Measurements from ENCODE around the gene REX1BD.
A peak's percentile ranks its signal among the peaks of the same experiment; 100 is the strongest.

REX1BD gene

DNA sequence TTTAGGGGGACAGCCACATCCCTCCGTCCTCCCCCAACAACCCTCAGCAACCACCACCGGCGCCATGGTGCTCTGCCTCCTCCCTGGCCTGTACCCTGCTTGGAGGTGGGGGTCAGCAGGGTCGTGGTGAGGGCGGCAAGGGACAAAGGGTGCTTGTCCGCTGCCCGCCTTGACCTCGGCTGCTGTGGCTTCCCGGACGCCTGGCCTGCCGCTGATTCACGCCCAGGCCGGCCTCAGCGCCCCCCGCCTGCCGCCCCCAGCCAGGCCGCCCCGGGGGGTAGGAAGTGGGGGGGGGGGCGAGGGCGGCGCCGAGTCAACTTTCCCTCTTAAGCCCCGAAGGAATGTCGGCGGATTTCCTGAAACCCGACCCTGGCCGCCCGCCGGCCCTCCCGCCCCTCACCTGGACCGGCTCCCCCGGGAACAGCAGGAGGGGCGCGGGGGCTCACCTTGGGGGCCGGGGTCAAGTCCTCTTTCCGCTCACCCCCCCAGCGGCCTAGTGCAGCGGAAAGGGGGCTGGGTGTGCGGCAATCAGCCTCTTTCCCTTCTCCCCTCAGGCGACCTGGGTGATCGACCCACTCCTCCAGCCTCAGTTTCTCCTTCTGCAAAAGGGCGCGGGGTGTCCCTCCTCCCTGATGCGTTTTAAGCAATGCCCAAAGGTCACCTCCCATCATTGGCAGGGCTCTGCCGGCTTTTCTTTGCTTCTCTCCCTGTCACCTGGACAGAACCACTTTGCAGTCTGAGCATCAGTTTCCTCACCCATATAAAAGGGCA, 22.1 kb downstream of the REX1BD start:
- H3K4me3 Mint-ChIP-seq = peak overlapping the region; percentile 58 to 65 (median 61)
- H3K36me3 Mint-ChIP-seq (ENCODE audit: low read depth) = no peaks in the 10 kb centered on the region
- peaks cover 87% of the 10 kb centered on the region for H3K27me3 Mint-ChIP-seq (ENCODE audit: low read depth)
- peaks cover 13% of the 10 kb centered on the region for H3K4me1 Mint-ChIP-seq
- H3K9me3 Mint-ChIP-seq = no peaks in the 10 kb centered on the region
- no peak overlapping the region for H3K27ac Mint-ChIP-seq
- TF ChIP-seq, protein P1, sequence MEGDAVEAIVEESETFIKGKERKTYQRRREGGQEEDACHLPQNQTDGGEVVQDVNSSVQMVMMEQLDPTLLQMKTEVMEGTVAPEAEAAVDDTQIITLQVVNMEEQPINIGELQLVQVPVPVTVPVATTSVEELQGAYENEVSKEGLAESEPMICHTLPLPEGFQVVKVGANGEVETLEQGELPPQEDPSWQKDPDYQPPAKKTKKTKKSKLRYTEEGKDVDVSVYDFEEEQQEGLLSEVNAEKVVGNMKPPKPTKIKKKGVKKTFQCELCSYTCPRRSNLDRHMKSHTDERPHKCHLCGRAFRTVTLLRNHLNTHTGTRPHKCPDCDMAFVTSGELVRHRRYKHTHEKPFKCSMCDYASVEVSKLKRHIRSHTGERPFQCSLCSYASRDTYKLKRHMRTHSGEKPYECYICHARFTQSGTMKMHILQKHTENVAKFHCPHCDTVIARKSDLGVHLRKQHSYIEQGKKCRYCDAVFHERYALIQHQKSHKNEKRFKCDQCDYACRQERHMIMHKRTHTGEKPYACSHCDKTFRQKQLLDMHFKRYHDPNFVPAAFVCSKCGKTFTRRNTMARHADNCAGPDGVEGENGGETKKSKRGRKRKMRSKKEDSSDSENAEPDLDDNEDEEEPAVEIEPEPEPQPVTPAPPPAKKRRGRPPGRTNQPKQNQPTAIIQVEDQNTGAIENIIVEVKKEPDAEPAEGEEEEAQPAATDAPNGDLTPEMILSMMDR (IDR thresholded peaks at IDR 0.05; ENCODE audit: unreplicated experiment in 3 of 3) = no peak

DNA sequence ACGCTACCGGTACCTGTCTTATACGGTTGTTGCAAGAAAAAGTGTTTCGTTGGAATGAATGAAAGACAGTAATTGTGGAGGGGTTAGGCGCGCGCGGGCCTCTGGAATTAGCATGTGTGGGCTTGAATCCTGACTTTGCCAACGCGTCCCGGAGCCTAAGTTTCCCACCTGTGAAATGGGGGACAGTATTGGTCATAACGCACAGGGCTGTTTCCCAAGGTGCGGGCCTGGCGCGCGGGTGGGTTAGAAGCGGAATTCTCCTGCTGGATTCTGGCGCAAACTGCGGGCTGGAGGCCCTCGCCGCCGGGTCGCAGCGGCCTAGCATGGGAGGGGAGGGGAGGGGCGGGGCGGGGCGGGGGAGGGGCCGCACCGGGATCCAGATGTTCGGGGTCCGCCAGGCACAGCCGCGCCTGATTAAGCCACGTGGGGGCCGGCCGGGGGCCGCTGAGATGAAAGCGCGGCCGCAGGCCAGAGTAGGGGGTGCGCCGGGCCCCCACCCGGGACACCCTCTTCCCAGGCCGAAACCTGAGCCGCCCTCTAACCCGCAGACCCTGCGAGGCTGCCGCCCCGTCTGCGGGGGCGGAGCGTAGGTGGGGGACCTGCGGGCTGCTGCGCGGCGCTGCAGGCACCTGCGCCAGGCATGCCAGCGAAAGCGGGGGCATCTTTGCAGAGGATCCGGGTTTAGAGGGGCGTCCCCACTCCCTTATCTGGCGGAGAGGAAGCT, 22.9 kb downstream of the REX1BD start:
- H3K4me1 Mint-ChIP-seq = peaks cover 13% of the 10 kb centered on the region
- H3K36me3 Mint-ChIP-seq (ENCODE audit: low read depth) = no peaks in the 10 kb centered on the region
- H3K27ac Mint-ChIP-seq = no peak overlapping the region
- peaks cover 92% of the 10 kb centered on the region for H3K27me3 Mint-ChIP-seq (ENCODE audit: low read depth)
- no peaks in the 10 kb centered on the region for H3K9me3 Mint-ChIP-seq
- TF ChIP-seq, protein P1 (IDR thresholded peaks at IDR 0.05; ENCODE audit: unreplicated experiment in 3 of 3) = no peak
- H3K4me3 Mint-ChIP-seq = peak overlapping the region; percentile 61 to 79 (median 70)

DNA sequence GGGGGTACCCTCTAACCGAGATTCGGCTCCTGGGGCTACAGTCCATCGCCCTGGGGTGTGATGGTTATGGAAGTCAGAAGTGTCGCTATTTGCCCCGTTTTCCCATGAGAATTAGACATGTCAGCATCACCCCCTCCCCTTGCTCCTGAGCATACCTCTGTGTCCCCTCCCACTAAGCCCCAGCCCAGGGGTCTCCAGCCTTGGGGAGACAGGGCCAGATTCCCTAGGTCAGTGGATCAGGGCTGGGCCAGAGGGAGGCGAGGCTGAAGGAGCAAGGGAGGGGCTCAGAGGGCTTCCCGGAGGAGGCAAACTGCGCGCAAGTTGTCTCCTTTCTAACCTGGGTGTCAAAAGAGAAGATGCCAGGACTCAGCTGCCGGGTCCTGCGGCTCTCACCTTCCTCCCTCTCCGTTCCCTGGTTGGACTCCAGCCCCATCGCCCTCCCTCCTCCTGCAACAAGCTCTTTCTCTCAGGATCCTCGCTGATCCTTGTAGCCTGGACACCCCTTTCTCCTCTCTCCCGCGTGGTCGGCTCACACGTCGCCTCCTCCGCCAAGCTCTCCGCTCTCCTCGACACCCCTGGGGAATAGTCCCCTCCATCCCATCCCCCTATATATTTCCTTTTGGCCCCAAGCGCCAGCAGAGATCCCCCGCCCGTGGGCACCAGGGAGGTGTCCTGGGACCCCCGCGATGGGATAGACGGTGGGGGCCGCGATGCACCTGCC, 23.6 kb downstream of the REX1BD start:
- TF ChIP-seq, protein P1 (IDR thresholded peaks at IDR 0.05; ENCODE audit: unreplicated experiment in 3 of 3) = no peak
- peaks cover 94% of the 10 kb centered on the region for H3K27me3 Mint-ChIP-seq (ENCODE audit: low read depth)
- no peaks in the 10 kb centered on the region for H3K36me3 Mint-ChIP-seq (ENCODE audit: low read depth)
- H3K4me1 Mint-ChIP-seq = peaks cover 13% of the 10 kb centered on the region
- H3K4me3 Mint-ChIP-seq = peak overlapping the region; percentile 70 to 80 (median 79)
- H3K9me3 Mint-ChIP-seq = no peaks in the 10 kb centered on the region
- no peak overlapping the region for H3K27ac Mint-ChIP-seq

DNA sequence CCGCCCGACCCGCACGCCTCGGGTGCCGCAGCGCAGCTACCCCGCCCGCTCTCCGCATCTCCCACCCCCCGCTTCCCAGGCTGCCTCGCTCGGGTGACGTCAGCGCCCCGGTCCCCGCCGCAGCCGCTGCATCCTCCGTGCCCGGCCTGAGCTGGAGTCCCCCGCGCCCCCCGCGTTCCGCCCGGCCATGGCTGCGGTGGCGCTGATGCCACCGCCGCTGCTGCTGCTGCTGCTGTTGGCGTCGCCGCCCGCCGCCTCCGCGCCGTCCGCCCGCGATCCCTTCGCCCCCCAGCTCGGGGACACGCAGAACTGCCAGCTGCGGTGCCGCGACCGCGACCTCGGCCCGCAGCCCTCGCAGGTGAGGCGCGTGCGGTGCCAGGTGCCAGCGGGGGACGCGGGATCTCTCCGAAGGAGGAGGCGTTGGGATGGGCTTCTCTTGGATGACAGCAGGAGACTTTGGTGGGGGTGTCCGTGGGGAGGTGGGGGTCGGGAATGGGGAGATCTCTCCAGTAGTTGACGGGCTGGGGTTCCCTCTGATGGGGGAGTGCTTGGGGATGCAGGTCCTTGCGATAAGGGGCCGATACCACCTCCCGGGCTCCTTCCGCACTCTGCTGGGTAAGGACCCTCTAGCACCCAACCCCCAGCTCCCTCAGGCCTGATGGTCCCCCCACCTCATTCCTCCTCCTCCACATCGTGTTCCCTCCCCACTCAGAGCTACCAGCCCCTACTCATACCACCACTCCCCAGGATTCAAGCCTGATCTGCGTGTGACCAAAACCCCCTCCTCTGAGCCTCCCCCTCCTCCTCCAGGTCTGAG, 24.4 kb downstream of the REX1BD start, which contains the start of gene TMEM59L:
TMEM59L (plus strand) TSS at position 99 of the 817 bp plus-strand sequence; CDS start at position 188, 89 bp downstream.
- Mint-ChIP-seq H3K36me3 (ENCODE audit: low read depth) (peaks cover 4% of the 10 kb centered on the region), H3K27ac (no peak within 1 kb of the TSS), H3K27me3 (ENCODE audit: low read depth) (peaks cover 94% of the 10 kb centered on the region), H3K9me3 (peaks cover 7% of the 10 kb centered on the region), H3K4me1 (peaks cover 13% of the 10 kb centered on the region), H3K4me3 (peak within 1 kb of the TSS; percentile 80 to 81 (median 80))
- TF ChIP-seq, protein P1 (IDR thresholded peaks at IDR 0.05; ENCODE audit: unreplicated experiment in 3 of 3) = no peak

DNA sequence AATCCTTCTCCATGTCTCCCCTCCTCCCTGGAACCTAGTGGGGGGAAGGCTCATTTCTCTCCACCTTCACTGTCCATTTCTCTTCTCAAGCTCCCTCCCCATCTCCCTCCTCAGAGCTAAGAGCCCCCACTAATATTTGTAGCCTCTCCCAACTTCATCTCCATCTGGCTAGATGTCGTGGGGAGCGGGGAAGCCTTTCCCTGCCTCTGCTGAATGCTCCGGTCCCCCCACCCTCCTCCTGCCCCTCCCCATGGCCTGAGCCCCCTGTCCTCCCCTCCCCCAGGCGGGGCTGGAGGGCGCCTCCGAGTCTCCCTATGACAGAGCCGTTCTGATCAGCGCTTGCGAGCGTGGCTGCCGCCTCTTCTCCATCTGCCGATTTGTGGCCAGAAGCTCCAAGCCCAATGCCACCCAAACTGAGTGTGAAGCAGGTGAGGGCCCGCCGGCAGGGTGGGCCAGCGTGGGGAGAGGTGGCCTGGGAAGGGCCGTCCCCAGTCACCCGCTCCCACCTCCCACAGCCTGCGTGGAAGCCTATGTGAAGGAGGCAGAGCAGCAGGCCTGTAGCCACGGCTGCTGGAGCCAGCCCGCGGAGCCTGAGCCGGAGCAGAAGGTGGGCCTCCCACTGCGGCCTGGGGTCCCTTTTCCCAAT, 25.1 kb downstream of the REX1BD start:
- TF ChIP-seq, protein P1 (IDR thresholded peaks at IDR 0.05; ENCODE audit: unreplicated experiment in 3 of 3) = no peak
- Mint-ChIP-seq H3K27ac (no peak overlapping the region), H3K9me3 (peaks cover 7% of the 10 kb centered on the region), H3K36me3 (ENCODE audit: low read depth) (peaks cover 4% of the 10 kb centered on the region), H3K4me3 (peak overlapping the region; percentile 79 to 81 (median 80)), H3K4me1 (peaks cover 8% of the 10 kb centered on the region), H3K27me3 (ENCODE audit: low read depth) (peaks cover 87% of the 10 kb centered on the region)

All from nephron (organoid).